HG03575 (cell line): ENCODE results near the gene PTPRZ1.

Experiments used
- ATAC-seq: cut with Tn5 transposase; IDR thresholded peaks from one replicate; pipeline ENCODE4 v1.9.1; 2021; ENCODE audit not compliant: unreplicated experiment, insufficient number of reproducible peaks, low FRiP score; ENCODE audit errors: extremely low read depth

PTPRZ1 gene

GRCh38 chr7:122014697-122015096 lies 141.7 kb downstream of the PTPRZ1 start:
- no peak for ATAC-seq

DNA sequence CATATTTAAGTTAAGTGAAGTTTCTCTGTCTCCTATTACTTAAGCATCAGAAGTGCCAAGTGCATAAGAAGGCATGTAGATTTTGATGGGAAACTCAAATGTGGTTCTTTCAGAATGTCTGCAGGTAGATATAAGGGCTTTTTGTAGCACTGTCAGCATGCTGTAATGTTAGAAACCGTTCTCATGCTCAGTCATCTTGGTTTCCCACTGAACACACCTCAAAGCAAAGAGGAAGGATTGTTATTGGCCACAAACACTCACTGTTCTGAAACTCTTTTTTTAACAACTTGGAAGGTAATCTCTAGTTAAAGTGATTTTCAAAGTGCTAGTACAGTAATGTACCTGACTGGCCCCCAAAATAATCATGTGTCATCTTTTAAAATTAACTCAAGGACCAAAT lies 145.1 kb downstream of the PTPRZ1 start:
- ATAC-seq = no peak

DNA sequence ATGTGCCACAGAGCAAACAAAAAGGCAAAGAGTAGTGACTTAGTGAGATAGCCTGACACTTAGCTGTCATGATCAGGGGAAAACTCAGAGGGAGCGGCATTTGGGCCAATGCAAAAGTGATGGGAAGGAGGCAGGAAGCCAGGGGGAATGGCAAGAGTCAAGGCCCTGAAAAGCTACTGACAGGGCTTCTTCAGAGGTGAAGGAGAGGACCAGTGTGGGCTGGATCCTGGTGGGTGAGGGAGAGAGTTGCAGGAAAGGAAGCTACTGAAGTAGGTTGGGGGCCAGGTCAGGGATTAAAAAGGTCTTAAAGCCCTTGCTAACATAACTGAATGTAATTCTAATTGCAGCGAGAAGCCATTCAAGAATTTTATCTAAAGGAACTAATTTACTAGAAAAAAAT lies 154.1 kb downstream of the PTPRZ1 start:
- ATAC-seq = no peak

DNA sequence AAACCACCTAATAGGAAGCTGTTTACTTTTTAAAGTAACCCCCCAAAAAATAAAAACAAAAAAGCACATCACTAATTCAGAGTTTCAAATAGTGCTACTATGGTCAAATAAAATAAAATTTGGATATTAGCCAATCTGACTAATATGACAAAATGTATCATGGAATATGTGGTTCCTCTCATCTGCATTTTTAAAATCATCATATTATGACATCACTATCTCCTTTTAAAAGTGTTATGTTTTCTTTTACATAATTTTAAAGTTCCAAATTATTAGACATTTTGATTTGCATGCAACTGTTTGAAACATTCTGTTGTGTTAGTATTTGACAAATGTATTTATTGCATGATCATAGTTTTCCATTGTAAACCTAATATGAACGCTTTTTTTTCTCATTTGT lies 160.7 kb downstream of the PTPRZ1 start:
- ATAC-seq = no peak

- no peak for ATAC-seq
Measured at GRCh38 chr7:122035876-122036275, 162.9 kb downstream of the PTPRZ1 start.

DNA sequence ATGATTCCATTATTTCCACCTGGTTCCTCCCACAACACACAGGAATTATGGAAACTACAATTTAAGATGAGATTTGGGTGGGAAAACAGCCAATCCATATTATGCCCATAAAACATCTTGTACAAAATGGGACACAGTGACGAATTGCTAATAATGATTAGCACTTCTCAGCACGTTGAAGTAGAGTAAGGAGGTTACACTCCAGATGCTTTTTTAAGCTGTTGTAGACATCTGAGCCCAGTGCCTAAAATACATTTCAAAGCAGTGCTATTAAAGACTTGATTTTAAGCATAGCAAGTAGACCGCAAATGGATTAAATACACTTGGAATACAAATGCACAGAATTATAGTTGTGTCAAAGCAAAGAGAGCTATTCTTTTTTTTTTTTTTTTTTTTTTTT lies 165.2 kb downstream of the PTPRZ1 start:
- ATAC-seq = no peak

DNA sequence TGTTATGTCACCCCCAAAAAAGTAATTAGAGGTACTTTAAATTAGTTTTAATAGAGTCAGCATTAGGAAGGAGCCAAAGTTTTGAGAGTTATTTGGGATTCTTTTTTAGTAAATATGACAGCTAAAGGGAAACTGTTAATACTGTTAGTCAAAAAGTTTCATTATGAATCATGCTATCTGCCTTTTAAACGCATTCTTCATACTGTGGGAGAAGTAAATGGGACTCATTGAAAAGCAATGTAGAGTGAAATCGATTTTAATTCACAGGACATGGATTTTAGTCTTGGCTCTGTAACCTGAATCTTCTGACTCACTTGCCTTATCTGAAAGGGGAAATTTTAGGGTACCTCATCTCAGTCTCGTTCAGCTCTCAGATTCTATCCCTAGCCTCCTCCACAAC lies 165.9 kb downstream of the PTPRZ1 start:
- no peak for ATAC-seq

DNA sequence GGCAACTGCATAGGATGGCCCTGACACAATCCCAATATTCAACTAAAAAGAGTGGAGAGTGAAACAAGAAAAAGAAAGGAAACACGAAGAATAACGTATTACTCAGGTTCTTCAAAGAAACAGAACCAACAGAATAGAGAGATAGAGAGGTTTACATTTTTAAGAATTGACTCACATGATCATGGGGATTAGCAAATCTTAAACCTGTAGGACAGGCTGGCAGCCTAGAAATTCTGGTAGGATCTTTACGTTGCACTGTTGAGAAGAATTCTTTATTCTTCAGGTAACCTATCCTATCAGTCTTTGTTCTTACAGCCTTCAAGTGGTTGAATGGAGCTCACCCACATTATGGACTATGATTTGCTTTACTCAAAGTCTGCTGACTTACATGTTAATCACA lies 167.2 kb downstream of the PTPRZ1 start:
- no peak for ATAC-seq

- ATAC-seq = no peak
Measured at GRCh38 chr7:122046402-122046801, 173.4 kb downstream of the PTPRZ1 start.

- ATAC-seq = no peak
Measured at GRCh38 chr7:122054393-122054792, 181.4 kb downstream of the PTPRZ1 start.

- ATAC-seq = no peak
Measured at GRCh38 chr7:122055073-122055472, 182.1 kb downstream of the PTPRZ1 start.

- no peak for ATAC-seq
Measured at GRCh38 chr7:122056977-122057376, 184.0 kb downstream of the PTPRZ1 start.

- no peak for ATAC-seq
Measured at GRCh38 chr7:122059542-122059941, 186.6 kb downstream of the PTPRZ1 start.

DNA sequence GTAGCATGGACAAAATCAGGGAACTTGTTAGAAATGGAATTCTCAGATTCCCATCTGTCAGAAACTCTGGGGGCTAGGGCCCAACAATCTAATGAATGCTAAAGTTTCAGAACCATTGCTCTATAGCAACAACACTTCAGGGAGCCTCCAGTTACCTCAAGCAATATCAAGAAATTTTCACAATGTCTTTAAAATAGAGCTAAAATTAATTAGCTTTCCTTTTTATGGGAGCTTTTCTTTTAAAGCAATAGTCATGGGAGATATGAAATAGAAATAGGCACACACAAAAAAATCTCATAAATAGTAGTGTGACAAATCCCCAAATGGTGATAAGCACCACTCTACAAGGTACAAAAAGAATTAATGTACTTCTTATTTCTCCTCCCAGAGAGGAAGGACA lies 190.2 kb downstream of the PTPRZ1 start:
- no peak for ATAC-seq

GRCh38 chr7:122064971-122065370 lies 192.0 kb downstream of the PTPRZ1 start:
- no peak for ATAC-seq

DNA sequence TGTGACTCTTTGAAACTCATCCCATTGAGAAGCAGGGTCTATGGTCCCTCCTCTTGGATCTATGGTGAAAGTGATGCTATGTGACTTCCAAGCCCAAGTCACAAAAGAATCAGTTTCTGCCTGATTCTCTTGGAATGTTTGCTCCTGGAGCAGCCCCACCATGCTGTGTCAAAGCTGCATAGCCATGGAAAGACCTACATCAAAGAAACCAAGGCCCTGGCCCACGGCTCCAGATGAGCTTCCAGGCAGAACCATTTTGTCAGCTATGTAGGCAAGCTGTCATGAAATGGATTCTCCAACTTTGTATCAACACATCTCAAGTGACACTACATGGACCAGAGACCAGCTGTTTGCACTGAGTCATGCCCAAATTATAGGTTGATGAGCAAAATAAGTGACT lies 194.1 kb downstream of the PTPRZ1 start:
- ATAC-seq = no peak

- no peak for ATAC-seq
Measured at GRCh38 chr7:122068046-122068445, 195.1 kb downstream of the PTPRZ1 start.

GRCh38 chr7:122068999-122069398 lies 196.0 kb downstream of the PTPRZ1 start:
- ATAC-seq = no peak

DNA sequence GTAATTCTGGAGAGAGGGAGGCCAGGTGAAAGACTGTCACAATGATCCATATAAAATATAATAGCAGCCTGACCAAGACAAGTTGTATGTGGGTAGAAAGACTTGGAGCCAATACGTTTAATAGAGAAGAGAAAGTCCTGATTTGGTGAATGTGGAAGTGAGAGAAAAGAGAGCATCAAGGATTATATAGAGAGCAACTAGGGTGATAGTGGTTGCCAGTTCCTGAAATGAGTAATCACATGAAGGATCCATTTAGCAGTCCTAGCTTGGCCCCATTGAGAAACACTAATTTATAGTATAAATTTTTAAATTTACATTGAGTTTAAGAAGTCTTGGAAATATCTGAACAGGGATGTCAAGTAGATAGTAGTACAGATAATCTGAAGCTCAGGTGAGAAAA lies 197.1 kb downstream of the PTPRZ1 start:
- no peak for ATAC-seq

DNA sequence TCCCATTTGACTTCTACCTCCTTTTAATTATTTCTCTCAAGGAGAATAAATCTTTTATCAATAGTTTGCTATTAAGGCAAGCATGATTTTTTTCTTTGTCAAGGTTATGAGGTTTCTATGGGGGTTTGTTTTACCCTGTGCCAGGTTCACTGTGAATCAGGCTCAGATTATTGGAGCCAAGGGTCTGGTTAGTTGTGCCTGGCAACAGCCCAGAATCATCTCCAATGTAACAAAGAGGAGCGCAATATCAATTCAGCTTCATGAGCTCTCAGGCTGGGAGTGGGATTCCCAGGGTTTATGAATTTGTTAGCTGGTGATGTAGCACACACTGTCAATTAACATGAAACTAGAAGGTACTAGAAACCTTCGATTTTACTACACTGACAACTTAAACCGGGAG lies 197.9 kb downstream of the PTPRZ1 start:
- ATAC-seq = no peak

DNA sequence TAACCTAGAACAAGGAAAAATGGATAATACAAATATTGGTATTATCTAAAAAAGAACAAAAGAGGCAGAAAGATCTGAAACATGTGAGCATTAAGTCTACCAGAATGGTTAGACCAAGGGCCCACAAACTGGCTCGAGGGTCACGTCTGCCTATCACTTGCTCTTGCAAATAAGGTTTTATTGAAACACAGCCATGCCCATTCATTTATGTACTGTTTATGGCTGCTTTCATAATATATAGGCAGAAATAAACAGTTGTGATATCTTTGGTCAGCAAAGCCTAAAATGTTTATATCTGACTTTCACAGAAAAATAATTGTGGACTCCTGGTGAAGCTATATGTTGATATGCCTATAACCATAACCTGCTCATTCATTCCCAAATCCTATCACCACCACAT lies 199.3 kb downstream of the PTPRZ1 start:
- ATAC-seq = no peak
